Activated CD8-positive, alpha-beta T cell treated with anti-CD3 and anti-CD28 coated beads for 36 hours (primary cell): ENCODE measurements around the gene ICAM3. TPM values are rescaled to one million over a fixed set of nuclear protein-coding genes. Genes with fewer than 3 reads are reported as not detected.

ENCODE experiments used
- ATAC-seq: fragments of 200-7000 bp; cut with Tn5 transposase; one replicate; pipeline ENCODE4 v1.10.0; 2021; ENCODE audit warnings: mild to moderate bottlenecking, moderate library complexity
- CTCF ChIA-PET: fragments of 350-600 bp; sonication (Branson Sonifier 250); formaldehyde crosslinking; loops from one replicate; lab custom pipeline; 2021; ENCODE audit warnings: antibody characterized with exemption; lab: Charles Lee
- POLR2A ChIA-PET: fragments of 350-600 bp; sonication (Branson Sonifier 250); formaldehyde crosslinking; loops from one replicate; lab custom pipeline; 2021; ENCODE audit warnings: antibody characterized with exemption; lab: Charles Lee
- DNase-seq: peaks from one replicate; pipeline ENCODE4 v3.0.0-alpha.2; 2020
- H3K27ac Mint-ChIP-seq: one replicate; pipeline ENCODE4 v1.8.0; 2021; ENCODE audit warnings: mild to moderate bottlenecking, mixed read lengths
- H3K27me3 Mint-ChIP-seq: one replicate; pipeline ENCODE4 v1.8.0; 2021; ENCODE audit warnings: mixed read lengths
- H3K36me3 Mint-ChIP-seq: one replicate; pipeline ENCODE4 v1.8.0; 2021; ENCODE audit warnings: low read depth, mixed read lengths
- H3K4me1 Mint-ChIP-seq: one replicate; pipeline ENCODE4 v1.8.0; 2021; ENCODE audit warnings: low read depth, mixed read lengths
- H3K4me3 Mint-ChIP-seq: one replicate; pipeline ENCODE4 v1.8.0; 2021; ENCODE audit warnings: mild to moderate bottlenecking, moderate library complexity, mixed read lengths
- H3K9me3 Mint-ChIP-seq: one replicate; pipeline ENCODE4 v1.8.0; 2021; ENCODE audit warnings: mixed read lengths
- intact Hi-C: fragments of 100-400 bp; cut with micrococcal nuclease; formaldehyde crosslinking; loops from one replicate; pipeline ENCODE4 v1.10.0; 2022
- total RNA-seq, 2 experiments: library from RNA; stranded (reverse); gene quantifications; one replicate each; pipeline ENCODE4 v1.2.3, GENCODE V29; 2021
- TF ChIP-seq, protein P1 (sequence below): fragments of 200-600 bp; IDR thresholded peaks from one replicate; pipeline ENCODE4 v1.8.0; 2022; ENCODE audit warnings: antibody characterized with exemption, mild to moderate bottlenecking

ICAM3 gene
- total RNA-seq, 2 experiments from 2014 or later: 106 to 107 TPM

DNA sequence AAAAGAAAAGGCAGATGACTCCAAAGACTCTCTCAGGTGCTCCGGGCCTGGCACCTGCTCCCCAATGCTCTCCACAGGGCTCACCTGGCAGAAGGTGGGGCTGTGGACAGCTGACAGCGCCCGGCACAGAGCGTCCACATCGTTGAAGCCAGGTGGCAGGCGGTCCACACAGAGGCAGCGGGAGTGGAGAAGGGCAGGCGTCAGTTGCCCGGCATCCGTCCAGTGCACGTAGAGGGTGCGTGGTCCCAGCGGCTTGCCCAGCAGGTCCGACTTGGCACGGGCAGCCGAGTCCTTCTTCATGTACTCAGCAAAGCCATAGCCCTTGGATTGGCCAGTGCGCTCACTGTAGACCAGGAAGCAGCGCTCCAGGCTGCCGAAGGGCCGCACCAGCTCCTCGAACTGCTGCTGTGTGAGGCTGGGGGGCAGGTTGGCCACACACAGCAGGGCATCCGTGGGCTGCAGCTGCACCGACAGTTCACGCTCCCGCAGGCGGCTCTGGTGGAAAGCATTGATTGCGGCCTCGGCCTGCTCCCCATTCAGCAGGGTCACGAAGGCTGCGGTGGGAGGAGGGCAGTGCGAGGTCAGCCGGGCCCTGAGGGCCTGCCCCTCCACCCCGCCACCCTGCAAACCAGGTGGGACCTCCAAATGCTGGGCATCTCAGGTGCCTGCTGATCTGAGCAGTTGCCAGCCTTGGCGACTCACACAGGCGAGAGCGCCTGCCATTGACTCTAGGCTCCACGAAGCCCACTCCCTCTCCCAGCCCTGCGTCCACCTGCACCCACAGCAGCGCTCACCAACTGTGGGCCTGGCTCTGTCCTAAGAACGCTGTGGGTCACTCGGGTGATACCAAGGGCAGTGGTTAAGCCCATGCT, 10.6 kb downstream of the ICAM3 start:
- Mint-ChIP-seq H3K36me3 (peaks cover 47% of the 10 kb centered on the region), H3K27ac (no peak overlapping the region), H3K27me3 (no peaks in the 10 kb centered on the region), H3K4me3 (no peak overlapping the region), H3K4me1 (peaks cover 19% of the 10 kb centered on the region), H3K9me3 (no peaks in the 10 kb centered on the region)
- intact Hi-C loops: no loop called here
- ChIA-PET CTCF (interaction anchor here (1.7 kb wide), 1 partner anchor 60 kb away, joined by 10 read pairs; no protein-coding TSS in a partner anchor), POLR2A (interaction anchor here (2.2 to 3.2 kb wide), 2 partner anchors 8 to 37 kb away, joined by 4 to 17 read pairs; no protein-coding TSS in a partner anchor)
- ATAC-seq (no peak), DNase-seq (no peak)
- TF ChIP-seq, protein P1, sequence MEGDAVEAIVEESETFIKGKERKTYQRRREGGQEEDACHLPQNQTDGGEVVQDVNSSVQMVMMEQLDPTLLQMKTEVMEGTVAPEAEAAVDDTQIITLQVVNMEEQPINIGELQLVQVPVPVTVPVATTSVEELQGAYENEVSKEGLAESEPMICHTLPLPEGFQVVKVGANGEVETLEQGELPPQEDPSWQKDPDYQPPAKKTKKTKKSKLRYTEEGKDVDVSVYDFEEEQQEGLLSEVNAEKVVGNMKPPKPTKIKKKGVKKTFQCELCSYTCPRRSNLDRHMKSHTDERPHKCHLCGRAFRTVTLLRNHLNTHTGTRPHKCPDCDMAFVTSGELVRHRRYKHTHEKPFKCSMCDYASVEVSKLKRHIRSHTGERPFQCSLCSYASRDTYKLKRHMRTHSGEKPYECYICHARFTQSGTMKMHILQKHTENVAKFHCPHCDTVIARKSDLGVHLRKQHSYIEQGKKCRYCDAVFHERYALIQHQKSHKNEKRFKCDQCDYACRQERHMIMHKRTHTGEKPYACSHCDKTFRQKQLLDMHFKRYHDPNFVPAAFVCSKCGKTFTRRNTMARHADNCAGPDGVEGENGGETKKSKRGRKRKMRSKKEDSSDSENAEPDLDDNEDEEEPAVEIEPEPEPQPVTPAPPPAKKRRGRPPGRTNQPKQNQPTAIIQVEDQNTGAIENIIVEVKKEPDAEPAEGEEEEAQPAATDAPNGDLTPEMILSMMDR: no peak

DNA sequence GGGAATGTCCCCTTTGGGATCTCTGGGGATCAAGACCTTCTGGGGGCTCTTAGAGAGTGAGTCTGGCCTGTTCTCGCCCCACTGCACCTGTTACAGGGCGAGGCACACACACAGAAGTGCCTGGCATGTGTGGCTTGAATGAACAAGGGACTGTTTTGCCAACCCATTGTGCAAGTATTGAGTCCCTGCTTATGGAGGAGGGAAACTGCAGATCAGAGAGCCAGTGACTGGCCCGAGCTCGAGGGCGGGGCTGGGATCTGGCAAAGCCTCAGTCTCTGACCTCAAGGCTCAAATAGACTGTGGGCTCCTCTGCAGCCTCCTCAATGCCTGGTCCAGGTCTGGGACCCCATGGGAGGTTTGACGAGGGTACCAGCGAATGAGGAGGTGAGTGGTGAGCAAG, 11.6 kb downstream of the ICAM3 start:
- Mint-ChIP-seq H3K4me3 (no peak overlapping the region), H3K9me3 (no peaks in the 10 kb centered on the region), H3K27ac (no peak overlapping the region), H3K4me1 (peaks cover 14% of the 10 kb centered on the region), H3K27me3 (no peaks in the 10 kb centered on the region), H3K36me3 (peaks cover 43% of the 10 kb centered on the region)
- DNase-seq (no peak), ATAC-seq (no peak)
- ChIA-PET POLR2A (interaction anchor here (0.7 to 1.0 kb wide), 2 partner anchors 13 to 40 kb away, joined by 3 read pairs; partner anchors contain the start of gene FDX2), CTCF (interaction anchor here (0.9 kb wide), 1 partner anchor 64 kb away, joined by 3 read pairs; no protein-coding TSS in a partner anchor)
- TF ChIP-seq, protein P1: no peak
- intact Hi-C loops: no loop called here

DNA sequence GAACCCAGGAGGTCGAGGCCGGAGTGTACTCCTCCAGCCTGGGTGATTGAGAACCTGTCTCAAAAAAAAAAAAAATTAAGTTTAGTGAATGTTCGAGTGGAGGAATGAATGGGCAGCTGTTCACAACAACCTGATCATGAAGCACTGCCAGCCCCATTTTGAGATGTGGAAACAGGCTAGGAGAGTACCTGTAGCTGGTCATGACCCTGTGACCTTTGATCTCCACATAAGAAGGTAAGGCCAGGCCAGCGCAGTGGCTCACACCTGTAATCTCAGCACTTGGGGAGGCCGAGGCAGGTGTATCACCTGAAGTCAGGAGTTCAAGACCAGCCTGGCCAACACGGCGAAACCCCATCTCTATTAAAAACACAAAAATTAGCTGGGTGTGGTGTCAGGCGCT, 13.7 kb downstream of the ICAM3 start:
- CTCF ChIA-PET: interaction anchor here (1.2 to 1.6 kb wide), 3 partner anchors 63 to 75 kb away, joined by 3 to 8 read pairs (median 5); no protein-coding TSS in a partner anchor
- POLR2A ChIA-PET: interaction anchor here (0.7 to 1.6 kb wide), 4 partner anchors 11 to 77 kb away, joined by 3 to 8 read pairs (median 4); partner anchors contain the start of genes CDC37 and FDX2
- intact Hi-C loops: no loop called here

DNA sequence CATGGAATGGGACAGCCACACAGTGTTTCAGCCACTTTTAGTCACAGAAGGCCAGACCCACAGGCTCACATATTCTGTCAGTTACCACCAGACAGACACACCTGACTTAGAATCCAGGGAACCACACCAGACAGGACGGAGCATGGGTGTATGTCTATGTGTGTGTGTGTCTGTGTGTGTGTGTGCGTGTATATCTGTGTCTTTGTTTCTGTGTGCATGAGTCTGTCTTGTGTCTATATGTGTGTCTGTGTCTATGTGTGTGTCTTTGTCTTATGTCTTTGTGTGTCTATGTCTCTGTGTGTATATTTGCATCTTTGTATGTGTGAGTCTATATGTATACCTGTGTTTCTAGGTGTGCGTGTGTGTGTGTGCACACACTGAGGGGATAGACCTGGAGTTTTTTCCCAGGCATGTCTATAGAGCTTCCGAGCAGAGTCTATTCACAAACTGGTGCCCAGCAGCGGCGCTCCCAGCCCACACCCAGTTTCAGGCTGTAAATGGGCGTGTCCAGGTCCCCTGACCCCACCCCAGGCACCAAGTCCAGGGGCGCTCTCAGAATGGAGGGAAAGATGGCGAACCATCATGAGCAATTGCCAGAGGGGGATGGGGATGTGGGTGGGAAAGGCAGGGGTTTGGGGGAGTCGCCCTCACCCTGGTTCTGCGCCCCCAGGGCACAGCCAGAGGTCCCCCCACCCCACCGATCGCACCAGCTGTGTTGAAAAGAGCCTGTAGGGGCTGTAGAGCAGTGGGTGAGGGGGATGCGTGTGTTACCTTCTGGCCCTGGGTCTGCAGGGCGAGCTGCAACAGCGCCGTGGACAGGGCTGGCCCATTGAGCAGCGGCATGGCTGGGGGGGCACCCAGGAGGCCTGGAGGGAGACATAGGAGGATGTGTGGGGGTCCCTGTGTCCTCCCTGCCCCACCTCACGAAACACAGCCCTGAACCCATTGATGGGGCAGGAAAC, 17.3 kb downstream of the ICAM3 start:
- POLR2A ChIA-PET: interaction anchor here (1.5 to 2.9 kb wide), 4 partner anchors 8 to 62 kb away, joined by 4 to 17 read pairs (median 7); partner anchors contain the start of genes RAVER1 and ZGLP1
- Mint-ChIP-seq H3K4me3 (no peak overlapping the region), H3K27me3 (no peaks in the 10 kb centered on the region), H3K9me3 (no peaks in the 10 kb centered on the region), H3K36me3 (peaks cover 29% of the 10 kb centered on the region), H3K4me1 (no peaks in the 10 kb centered on the region), H3K27ac (no peak overlapping the region)
- intact Hi-C loops: no loop called here
- no peak for ATAC-seq
- CTCF ChIA-PET: interaction anchor here (1.2 to 1.5 kb wide), 2 partner anchors 63 to 69 kb away, joined by 3 to 4 read pairs; no protein-coding TSS in a partner anchor
- no peak for DNase-seq
- TF ChIP-seq, protein P1: no peak

More for the DNA sequence above, 13.7 kb downstream of the ICAM3 start:
- no peak for ATAC-seq
- H3K4me3 Mint-ChIP-seq: no peak overlapping the region
- no peaks in the 10 kb centered on the region for H3K9me3 Mint-ChIP-seq
- peaks cover 40% of the 10 kb centered on the region for H3K36me3 Mint-ChIP-seq
- H3K4me1 Mint-ChIP-seq: peaks cover 6% of the 10 kb centered on the region
- no peak for DNase-seq
- H3K27me3 Mint-ChIP-seq: no peaks in the 10 kb centered on the region
- no peak overlapping the region for H3K27ac Mint-ChIP-seq
- TF ChIP-seq, protein P1: no peak
